Suppressor macrophage treated with lipopolysaccharide for 4 hours (primary cell): Measurements from ENCODE around the gene CYP4F2.
"Not testable (repeated sequence)": the region's sequence is repeated elsewhere in the genome, so short reads cannot be mapped to it uniquely, and the experiment has no call there.

Experiments used
- DNase-seq: peaks from one replicate; pipeline ENCODE4 v3.0.0-alpha.2; 2020

CYP4F2 gene, protein sequence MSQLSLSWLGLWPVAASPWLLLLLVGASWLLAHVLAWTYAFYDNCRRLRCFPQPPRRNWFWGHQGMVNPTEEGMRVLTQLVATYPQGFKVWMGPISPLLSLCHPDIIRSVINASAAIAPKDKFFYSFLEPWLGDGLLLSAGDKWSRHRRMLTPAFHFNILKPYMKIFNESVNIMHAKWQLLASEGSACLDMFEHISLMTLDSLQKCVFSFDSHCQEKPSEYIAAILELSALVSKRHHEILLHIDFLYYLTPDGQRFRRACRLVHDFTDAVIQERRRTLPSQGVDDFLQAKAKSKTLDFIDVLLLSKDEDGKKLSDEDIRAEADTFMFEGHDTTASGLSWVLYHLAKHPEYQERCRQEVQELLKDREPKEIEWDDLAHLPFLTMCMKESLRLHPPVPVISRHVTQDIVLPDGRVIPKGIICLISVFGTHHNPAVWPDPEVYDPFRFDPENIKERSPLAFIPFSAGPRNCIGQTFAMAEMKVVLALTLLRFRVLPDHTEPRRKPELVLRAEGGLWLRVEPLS

DNA sequence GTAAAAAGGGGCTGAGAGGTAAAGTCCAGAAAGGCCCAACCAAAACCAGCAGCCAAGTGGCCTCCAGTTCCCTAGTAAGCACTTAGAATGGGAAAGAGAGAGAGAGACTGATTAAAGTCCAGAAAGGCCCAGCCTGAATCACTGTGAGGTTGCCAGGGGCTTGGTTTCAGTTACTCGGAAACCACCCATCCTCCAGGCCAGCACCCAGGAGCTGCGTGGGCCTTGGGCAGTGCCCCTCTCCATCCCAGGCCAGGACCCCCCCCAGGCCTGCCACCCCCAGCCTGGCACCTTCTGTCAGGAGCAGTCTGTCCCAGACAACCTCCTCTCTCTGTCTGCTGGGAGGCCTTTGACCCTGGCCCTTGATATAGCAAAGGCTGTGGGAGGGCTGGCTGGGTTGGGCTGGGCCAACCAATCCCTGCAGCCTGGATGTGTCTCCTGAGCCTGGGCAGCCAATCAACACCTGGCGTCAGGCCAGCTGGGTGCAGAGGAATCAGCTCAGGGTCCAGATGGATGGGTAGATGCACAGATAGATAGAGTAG is at the start of gene CYP4F2:
Gene CYP4F2, minus strand, starts transcription at position 337 of the 539 bp plus-strand sequence. CDS start 463 bp downstream, outside the sequence.
- no peak for DNase-seq

DNA sequence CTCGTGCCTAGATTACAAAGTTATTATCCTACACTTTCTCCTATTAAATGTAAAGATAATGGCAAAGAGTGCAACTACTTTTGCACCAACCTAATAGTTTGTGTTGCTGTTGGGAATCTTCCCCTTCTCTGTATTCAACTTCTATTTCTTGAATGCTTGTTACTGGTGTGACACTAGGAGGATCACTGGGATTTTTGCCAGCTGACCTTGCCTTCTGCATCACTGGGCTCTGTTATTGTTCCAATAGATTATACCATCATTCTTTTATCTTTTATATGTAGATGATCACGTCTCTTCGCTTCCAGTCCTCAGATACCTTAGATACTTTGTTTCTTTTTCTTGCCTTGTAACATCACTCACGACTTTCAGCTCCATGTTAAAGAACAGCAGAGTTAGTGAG is 47.4 kb upstream of the CYP4F2 start:
- no peak for DNase-seq

DNA sequence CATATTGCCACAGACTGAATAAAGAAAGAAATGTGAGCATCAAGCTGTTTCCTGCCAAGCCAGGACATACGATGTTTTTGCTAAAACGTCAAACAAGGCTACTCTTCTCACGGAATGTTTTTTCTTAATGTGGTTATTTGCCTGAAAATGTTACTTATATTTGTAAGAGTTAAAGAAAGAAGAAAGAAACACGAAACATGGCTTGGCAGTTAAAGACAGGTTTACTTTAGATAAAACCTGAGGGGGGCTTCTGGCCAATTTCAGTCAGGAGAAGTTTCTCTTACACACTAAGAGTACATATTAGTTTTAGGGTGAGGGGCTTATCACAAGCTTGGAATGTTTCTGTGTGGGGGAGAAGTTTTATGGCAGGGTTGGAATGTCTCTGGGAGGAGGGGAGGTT is 46.5 kb upstream of the CYP4F2 start:
- DNase-seq = no peak

- no peak for DNase-seq
Measured at GRCh38 chr19:15937771-15938170, 39.9 kb upstream of the CYP4F2 start.

DNA sequence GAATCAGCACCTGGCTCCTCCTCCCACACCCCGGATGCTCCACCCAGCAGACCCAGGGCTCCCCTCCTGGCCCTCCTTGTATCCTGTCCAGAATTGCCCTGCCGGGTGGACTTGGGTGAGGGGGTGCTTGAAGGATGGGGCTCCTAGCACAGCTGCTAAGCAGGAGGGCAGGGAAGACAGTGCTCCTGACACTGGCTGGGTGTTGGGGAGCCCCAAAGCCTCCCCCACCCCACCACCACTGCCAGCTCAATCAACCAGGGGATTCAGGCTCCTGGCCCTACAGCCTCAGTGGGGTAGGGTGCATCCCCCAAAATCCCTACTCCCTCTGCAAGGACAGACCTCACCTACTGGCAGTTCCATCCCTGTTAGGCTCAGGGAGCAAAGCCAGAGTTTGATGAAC is 39.1 kb upstream of the CYP4F2 start:
- DNase-seq = no peak

DNA sequence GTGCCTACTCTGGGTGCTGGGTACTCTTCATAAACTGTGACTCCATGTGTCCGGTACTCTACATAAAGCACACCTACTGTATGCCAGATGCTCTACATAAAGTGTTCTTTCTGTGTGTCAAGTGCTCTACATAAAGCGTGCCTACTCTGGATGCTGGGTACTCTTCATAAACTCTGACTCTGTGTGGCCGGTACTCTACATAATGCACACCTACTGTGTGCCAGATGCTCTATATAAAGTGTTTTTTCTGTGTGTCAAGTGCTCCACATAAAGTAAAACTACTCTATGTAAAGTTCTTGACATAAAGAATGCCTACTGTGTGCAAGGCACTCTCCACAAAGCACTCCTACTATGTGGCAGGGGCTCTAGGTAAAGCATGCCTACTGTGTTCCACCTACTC is 38.3 kb upstream of the CYP4F2 start:
- no peak for DNase-seq

- no peak for DNase-seq
Measured at GRCh38 chr19:15935167-15935702, 37.4 kb upstream of the CYP4F2 start.

- peak; percentile 12 for DNase-seq
Measured at GRCh38 chr19:15934332-15935078, 36.6 kb upstream of the CYP4F2 start, which contains the start of gene CYP4F11. Gene CYP4F11, minus strand, starts transcription at chr19:15934529. Its CDS starts 121 bp downstream, at chr19:15934408.

GRCh38 chr19:15933761-15934331 is 36.0 kb upstream of the CYP4F2 start:
- DNase-seq = not testable (repeated sequence)

DNA sequence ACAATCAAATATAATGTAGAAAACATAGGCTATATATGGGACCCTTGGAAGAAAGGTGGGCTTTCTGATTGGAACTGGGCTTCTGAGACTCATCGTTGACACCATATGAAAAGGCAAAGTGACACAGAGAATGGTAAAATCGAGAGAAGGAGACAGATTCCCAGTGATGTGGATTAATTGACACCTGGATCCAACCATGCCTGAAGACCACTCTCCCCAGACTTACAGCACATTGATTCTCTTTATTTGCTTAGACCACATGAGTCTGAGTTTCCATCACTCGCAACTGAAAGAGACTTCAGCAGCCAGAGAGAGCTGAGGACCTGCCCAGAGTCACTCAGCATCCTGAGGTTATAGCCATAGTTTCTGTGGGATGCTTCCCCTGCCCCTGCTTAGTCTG is 30.4 kb upstream of the CYP4F2 start:
- DNase-seq = no peak

DNA sequence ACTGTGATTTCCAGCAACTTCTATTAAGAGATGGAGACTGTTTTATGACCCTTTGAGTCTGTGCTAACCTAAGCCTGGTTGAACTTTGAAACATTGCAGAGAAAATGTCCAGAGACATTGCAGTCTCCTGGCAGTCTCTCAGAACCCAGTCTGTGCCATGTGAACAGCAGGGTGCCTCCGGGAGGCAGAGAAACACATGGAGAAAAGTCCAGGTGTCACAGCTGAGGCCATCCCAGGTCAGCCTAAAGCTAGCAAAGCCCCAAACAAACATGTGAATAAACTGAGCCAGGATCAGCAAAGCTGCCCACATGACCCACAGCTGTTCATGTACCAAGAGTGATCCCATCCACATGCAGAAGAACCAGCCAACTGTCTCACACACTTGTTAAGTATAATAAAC is 28.6 kb upstream of the CYP4F2 start:
- DNase-seq = no peak

- no peak for DNase-seq
Measured at GRCh38 chr19:15923702-15924101, 25.8 kb upstream of the CYP4F2 start.

DNA sequence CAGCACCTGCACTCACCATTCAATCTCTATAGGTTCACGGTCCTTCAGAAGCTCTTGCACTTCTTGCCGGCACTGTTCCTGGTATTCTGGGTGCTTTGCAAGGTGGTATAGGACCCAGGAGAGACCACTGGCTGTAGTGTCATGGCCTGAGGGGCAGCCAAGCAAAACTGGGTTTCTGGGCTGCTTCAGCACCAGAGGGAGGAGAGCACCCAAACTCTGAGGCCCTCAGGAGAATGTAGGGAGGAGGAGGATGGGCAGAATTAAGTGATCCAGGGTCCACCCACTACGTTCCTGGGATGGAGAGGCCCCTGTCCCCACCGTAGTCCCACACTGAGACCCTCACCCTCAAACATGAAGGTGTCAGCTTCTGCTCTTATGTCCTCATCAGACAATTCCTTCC is 24.1 kb upstream of the CYP4F2 start:
- DNase-seq = no peak

DNA sequence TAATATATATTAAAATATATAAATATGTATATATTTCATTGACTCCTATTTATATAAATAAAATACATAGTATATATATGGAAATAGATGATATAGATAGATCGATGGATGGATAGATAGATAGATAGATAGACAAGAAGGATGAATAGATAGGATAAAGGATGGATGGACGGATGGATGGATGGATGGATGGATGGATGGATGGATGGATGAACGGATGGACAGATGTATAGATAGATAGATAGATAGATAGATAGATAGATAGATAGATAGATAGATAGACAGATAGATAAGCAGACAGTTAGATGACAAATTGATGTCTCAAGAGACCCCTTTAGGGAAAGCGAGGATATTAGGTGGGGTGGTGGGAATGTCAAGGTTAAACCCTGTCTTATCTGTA is 21.4 kb upstream of the CYP4F2 start:
- DNase-seq = no peak

GRCh38 chr19:15915109-15915508 is 17.2 kb upstream of the CYP4F2 start:
- no peak for DNase-seq

DNA sequence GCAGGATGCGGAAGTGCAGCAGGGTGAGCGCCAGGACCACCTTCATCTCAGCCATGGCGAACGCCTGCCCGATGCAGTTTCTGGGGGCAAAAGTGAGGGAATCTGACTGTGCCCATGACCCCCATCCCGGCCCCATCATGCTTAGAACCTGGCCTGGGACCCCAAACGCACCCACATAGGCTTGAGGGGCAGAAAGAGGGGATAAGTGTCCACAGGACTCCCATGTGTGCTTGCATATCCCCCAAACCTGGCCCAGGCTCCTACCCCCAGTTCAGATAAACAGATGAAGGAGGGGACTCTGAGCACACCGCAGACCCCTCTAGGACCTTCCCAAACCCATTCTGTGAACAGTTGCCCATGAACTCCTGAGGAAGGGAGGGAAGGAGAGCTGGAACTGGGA is 16.0 kb upstream of the CYP4F2 start:
- DNase-seq = no peak

- no peak for DNase-seq
Measured at GRCh38 chr19:15913384-15913783, 15.5 kb upstream of the CYP4F2 start.

DNA sequence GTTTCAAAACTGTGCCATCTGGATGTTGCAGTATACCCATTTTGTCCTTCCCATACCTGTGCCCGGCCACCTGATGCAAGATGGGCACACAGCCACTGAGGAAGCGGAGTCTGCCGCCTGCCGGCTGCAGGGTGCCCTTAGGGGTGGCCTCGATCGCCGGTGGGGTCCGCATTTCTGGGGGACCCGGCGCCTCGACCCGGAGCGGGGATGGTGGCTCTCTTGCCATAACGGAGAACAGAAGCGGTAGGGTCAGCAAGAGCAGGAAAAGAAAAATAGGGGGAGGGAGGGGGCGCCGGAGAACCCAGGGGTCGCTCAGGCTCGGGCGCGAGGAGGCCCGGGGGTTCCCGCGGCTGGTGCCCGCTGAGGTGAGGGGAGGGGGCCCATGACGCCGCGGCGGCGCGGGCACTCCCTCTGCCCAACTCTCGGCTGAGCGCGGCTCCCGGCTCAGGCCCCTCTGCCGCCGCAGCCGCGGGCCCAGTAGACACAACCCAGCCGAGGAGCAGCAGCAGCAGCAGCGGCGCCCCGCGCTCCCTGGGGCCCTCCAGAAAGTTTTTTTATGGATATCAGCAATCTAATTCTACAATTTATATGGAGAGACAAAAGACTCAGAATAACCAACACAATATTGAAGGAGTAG is 13.8 kb upstream of the CYP4F2 start:
- peak; percentile 3 for DNase-seq

DNA sequence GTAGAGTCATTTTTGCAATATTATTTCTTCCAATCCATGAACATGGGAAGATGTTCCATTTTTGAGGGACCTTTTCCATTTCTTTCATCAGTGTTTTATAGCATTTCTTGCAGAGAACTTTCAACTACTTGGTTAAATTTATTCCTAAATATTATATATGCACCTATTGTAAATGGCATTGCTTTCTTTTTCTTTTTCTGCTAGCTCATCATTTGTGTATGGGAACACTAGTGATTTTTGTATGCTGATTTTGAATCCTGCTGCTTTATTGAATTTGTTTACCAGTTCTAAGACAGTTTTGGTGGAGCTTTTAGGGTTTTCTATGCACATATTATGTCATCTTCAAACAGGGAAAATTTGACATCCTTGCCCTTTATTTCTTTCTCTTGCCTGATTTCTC is 7.2 kb upstream of the CYP4F2 start:
- no peak for DNase-seq

GRCh38 chr19:15902898-15903297 is 5.0 kb upstream of the CYP4F2 start:
- not testable (repeated sequence) for DNase-seq

- DNase-seq = no peak
Measured at GRCh38 chr19:15902254-15902653, 4.4 kb upstream of the CYP4F2 start.

DNA sequence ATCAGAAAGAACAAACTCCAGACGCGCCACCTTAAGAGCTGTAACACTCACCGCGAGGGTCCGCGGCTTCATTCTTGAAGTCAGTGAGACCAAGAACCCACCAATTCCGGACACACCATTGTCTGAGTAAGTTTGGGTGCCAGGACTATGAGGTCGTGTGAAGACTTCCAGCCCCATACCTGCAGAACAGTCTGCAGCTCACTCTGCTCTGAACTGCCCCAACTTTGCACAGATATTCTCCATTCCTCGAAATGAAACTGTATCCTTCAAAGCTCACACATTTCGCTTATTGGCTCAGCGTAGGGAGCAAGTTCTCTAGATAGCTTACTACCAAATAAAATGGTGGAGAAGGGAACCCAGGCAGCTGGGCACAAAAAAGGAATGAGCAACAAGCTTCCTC is 2.6 kb upstream of the CYP4F2 start:
- no peak for DNase-seq
